Bronchial epithelial cell (primary cell): ENCODE measurements around the gene XPO5. TPM values are rescaled to one million over a fixed set of nuclear protein-coding genes. Genes with fewer than 3 reads are reported as not detected.

Experiments
- DNase-seq: peaks from one replicate; pipeline ENCODE4 v3.0.0-alpha.2; 2010; ENCODE audit warnings: low read depth
- FAIRE-seq: peaks from 2 replicates; lab custom pipeline; 2011; peaks lifted over from hg19 to GRCh38; lab: Jason Lieb, UNC
- H3K27me3 ChIP-seq: 2 replicates; pipeline ENCODE4 v1.5.1; 2011; ENCODE audit warnings: low read length; ENCODE audit not compliant: control insufficient read depth, insufficient read depth
- H3K36me3 ChIP-seq: 2 replicates; pipeline ENCODE4 v1.5.1; 2011; ENCODE audit warnings: low read length; ENCODE audit not compliant: control insufficient read depth, insufficient read depth
- H3K4me3 ChIP-seq: 2 replicates; pipeline ENCODE4 v1.5.1; 2011; ENCODE audit warnings: mild to moderate bottlenecking, low read depth, low read length, control low read depth
- CTCF ChIP-seq: IDR thresholded peaks from 2 replicates; pipeline ENCODE4 v1.5.1; 2011; ENCODE audit warnings: mild to moderate bottlenecking, moderate library complexity, low read length, control low read depth, inconsistent platforms; ENCODE audit not compliant: insufficient read depth, severe bottlenecking
- total RNA-seq: library from RNA; depleted of rRNA; stranded (reverse); fragments of >200 nt; gene quantifications from 2 replicates; pipeline ENCODE4 v1.2.1, GENCODE V29; 2014

The XPO5 gene
- total RNA-seq, 1 donor from 2014 or later = 35.8 TPM

DNA sequence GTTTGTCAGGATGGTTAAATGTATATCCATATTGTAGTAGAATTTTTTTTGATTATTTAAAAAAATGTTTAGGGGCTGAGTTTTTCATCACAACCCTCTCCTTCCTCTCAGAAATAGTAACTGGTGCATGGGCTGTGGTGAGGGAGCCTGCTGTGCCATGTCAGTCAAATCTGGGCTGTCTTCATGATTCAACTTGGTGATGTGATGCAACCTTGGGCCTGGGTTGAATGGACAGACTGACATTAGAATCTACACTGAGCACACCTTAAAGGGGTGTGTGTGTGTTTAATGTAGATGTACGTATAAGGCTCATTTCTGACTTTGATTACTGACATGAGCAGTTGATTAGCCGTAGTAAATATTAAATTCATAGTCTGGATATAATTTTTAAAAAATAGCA, 94.8 kb downstream of the XPO5 start:
- H3K27me3 ChIP-seq = no peaks in the 10 kb centered on the region
- peaks cover 2% of the 10 kb centered on the region for H3K36me3 ChIP-seq
- no peak for TF ChIP-seq CTCF
- DNase-seq (peak; percentile 89), FAIRE-seq (no peak)
- H3K4me3 ChIP-seq = no peak overlapping the region

GRCh38 chr6:43478008-43478372, 97.8 kb downstream of the XPO5 start:
- H3K27me3 ChIP-seq = no peaks in the 10 kb centered on the region
- DNase-seq = no peak
- FAIRE-seq = no peak
- H3K36me3 ChIP-seq = peaks cover under 1% of the 10 kb centered on the region
- H3K4me3 ChIP-seq = peak overlapping the region; percentile 64
- TF ChIP-seq CTCF = no peak

DNA sequence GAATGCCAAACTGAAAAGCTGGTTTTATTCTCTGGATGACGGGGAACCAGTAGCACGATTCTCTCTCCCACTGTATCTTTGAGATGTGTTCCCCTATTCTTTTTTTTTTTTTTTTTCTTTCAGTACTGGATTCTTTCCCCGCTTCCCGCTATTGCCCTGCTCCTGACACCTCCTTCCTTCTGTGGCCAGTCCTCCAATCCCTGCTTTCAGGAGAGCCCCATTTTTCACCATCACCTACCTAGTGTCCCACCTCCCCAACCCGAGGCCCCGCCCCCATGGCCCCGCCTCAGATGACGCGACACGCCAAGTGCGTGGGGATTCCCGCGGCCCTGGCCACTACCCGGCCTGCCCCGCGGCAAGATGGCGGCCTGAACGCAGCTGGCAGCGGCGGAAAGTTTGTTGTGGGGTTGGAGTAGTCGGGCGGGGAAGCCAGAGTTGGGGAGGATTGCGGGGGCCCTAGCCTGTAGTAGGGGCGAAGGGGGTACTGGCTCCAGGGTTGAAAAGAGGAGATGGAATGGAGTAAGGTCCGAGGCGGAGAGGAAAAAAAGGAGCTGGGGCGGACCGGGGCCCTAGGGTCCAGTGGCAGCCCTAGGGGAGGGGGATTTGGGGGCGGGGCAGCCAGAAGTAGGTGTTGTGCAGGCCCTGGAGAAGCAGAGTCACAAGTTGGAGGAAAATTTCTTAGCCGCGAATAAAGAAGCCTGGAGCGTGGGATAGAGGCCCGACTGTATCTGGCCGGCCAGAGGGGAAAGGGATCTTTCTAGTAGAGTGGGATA, 98.4 kb downstream of the XPO5 start, which contains the start of gene TJAP1:
Gene TJAP1, plus strand, starts transcription at position 336 of the 773 bp plus-strand sequence. CDS start 21,432 bp downstream, outside the sequence.
- no peaks in the 10 kb centered on the region for H3K36me3 ChIP-seq
- DNase-seq (peak; percentile 70), FAIRE-seq (no peak)
- no peaks in the 10 kb centered on the region for H3K27me3 ChIP-seq
- H3K4me3 ChIP-seq = peak within 1 kb of the TSS; percentile 64
- TF ChIP-seq CTCF = no peak

- no peak overlapping the region for H3K4me3 ChIP-seq
- TF ChIP-seq CTCF = no peak
- H3K27me3 ChIP-seq = no peaks in the 10 kb centered on the region
- no peak for DNase-seq
- H3K36me3 ChIP-seq = no peaks in the 10 kb centered on the region
- no peak for FAIRE-seq
Observed at GRCh38 chr6:43476746-43477145, 99.1 kb downstream of the XPO5 start.

GRCh38 chr6:43475516-43475915, 100.3 kb downstream of the XPO5 start:
- TF ChIP-seq CTCF = no peak
- FAIRE-seq (no peak), DNase-seq (no peak)
- no peak overlapping the region for H3K4me3 ChIP-seq
- no peaks in the 10 kb centered on the region for H3K27me3 ChIP-seq
- no peaks in the 10 kb centered on the region for H3K36me3 ChIP-seq

- H3K4me3 ChIP-seq = no peak overlapping the region
- DNase-seq (no peak), FAIRE-seq (no peak)
- H3K27me3 ChIP-seq = no peaks in the 10 kb centered on the region
- TF ChIP-seq CTCF = no peak
- H3K36me3 ChIP-seq = no peaks in the 10 kb centered on the region
Observed at GRCh38 chr6:43472515-43472914, 103.3 kb downstream of the XPO5 start.
